Right lobe of liver (tissue), 6 donors: ENCODE measurements around the gene CCSER1. TPM values are rescaled to one million over a fixed set of nuclear protein-coding genes. Genes with fewer than 3 reads are reported as not detected.

ENCODE experiments used
- ATAC-seq, 4 donors: fragments of 200-7000 bp; cut with Tn5 transposase; one replicate each; pipeline ENCODE4 v1.9.1; 2020; ENCODE audit warnings: mild to moderate bottlenecking in 4 of 4, moderate library complexity in 4 of 4
- DNase-seq, 3 donors: peaks; one replicate each; pipeline ENCODE4 v3.0.0-alpha.2; 2020
- H3K27ac ChIP-seq, 3 donors: fragments of 200-600 bp; one replicate each; pipeline ENCODE4 v1.8.0; 2022
- H3K27me3 ChIP-seq, 2 donors: fragments of 200-600 bp; one replicate each; pipeline ENCODE4 v1.8.0; 2022
- H3K36me3 ChIP-seq, 4 donors: fragments of 200-600 bp; sonication (generic) in 1 of 4; one replicate each; pipeline versions ENCODE4 v1.5.1 to v1.8.0; 2017 to 2022; ENCODE audit warnings: control low read depth in 1 of 4
- H3K4me1 ChIP-seq, 4 donors: fragments of 200-600 bp; sonication (generic) in 1 of 4; one replicate each; pipeline versions ENCODE4 v1.5.1 to v1.8.0; 2017 to 2022; ENCODE audit warnings: control low read depth in 1 of 4
- H3K4me3 ChIP-seq, 3 donors: fragments of 200-600 bp; one replicate each; pipeline ENCODE4 v1.8.0; 2022
- H3K9me3 ChIP-seq, 4 donors: fragments of 200-600 bp; sonication (generic) in 1 of 4; one replicate each; pipeline versions ENCODE4 v1.5.1 to v1.8.0; 2017 to 2022; ENCODE audit warnings: control low read depth in 1 of 4
- POLR2A ChIP-seq: fragments of 450-650 bp; IDR thresholded peaks from one replicate; pipeline ENCODE4 v1.6.1; 2017; ENCODE audit warnings: antibody characterized with exemption, mild to moderate bottlenecking
- WGBS: methylation state at CpG from one replicate; pipeline ENCODE4 v1.1.6; 2018; ENCODE audit warnings: low coverage, low lambda C conversion rate; ENCODE audit not compliant: insufficient coverage; ENCODE audit errors: missing lambda C conversion rate; 5-methylcytosine and 5-hydroxymethylcytosine counted together
- intact Hi-C, 2 donors: fragments of 100-400 bp; cut with DNase I; formaldehyde crosslinking; loops; one replicate each; pipeline versions ENCODE4 v1.11.2 to v1.14.1; 2022
- total RNA-seq, 6 experiments: library from RNA; depleted of rRNA in 2 of 6; stranded (reverse); fragments of >200 nt in 2 of 6; fragmentation: NEBNext Ultra II Directional in 3 of 6; extraction: Animal tissue kit (Norgen Biotek cat#: 25700) in 3 of 6; gene quantifications; one replicate each; pipeline versions ENCODE4 v1.1.0 to v1.2.4, GENCODE V29; 2016 to 2023
- TF ChIP-seq, protein P1 (sequence below), 4 donors: fragments of 200-600 bp in 3 of 4; fragments of 450-650 bp in 1 of 4; IDR thresholded peaks; one replicate each; pipeline versions ENCODE4 v1.5.1 to v1.8.0; 2016 to 2022; ENCODE audit warnings: antibody characterized with exemption in 4 of 4, mild to moderate bottlenecking in 2 of 4
- donor health status: DM: no; HTN: yes; CAD: no.
- donor health status: DM: no; HTN: no; CAD: no.
- donor health status: DM: no; HTN: no; CAD: no.
- donor health status: DM: no; HTN: yes; CAD: no.
- donor health status: DM: no; HTN: yes; CAD: no.

The CCSER1 gene
- total RNA-seq, 6 experiments from 2014 or later: 0.15 to 1.00 (median 0.65) TPM

- no peak for ATAC-seq
- Histone ChIP-seq H3K36me3 (no peaks in the 10 kb centered on the region), H3K4me1 (no peaks in the 10 kb centered on the region), H3K27me3 (no peaks in the 10 kb centered on the region), H3K9me3 (no peaks in the 10 kb centered on the region), H3K27ac (no peak overlapping the region), H3K4me3 (no peak overlapping the region)
- TF ChIP-seq, protein P1, sequence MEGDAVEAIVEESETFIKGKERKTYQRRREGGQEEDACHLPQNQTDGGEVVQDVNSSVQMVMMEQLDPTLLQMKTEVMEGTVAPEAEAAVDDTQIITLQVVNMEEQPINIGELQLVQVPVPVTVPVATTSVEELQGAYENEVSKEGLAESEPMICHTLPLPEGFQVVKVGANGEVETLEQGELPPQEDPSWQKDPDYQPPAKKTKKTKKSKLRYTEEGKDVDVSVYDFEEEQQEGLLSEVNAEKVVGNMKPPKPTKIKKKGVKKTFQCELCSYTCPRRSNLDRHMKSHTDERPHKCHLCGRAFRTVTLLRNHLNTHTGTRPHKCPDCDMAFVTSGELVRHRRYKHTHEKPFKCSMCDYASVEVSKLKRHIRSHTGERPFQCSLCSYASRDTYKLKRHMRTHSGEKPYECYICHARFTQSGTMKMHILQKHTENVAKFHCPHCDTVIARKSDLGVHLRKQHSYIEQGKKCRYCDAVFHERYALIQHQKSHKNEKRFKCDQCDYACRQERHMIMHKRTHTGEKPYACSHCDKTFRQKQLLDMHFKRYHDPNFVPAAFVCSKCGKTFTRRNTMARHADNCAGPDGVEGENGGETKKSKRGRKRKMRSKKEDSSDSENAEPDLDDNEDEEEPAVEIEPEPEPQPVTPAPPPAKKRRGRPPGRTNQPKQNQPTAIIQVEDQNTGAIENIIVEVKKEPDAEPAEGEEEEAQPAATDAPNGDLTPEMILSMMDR (IDR thresholded peaks at IDR 0.05): no peak
- TF ChIP-seq POLR2A: no peak
- intact Hi-C loops: no loop called here
- DNase-seq: no peak
Measured at GRCh38 chr4:91426725-91427124, 1299.5 kb downstream of the CCSER1 start.

DNA sequence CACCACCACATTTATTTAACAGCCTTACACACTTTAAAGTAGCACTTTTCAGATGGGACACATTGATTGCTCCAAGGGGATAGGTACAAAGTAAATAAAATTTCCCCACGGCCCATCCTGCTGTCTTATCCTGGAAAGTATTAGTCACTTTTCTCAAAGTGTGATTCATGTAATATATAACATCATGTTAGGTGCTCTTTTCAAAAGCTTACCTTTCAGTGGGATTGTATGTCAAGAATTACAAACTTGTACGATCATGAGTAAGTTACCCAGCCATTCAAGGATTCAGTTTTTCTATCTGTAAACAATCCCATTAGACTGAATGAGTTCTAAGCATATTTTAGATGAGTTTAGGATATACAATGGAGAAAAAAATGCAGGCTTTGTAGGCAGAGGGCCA, 1300.0 kb downstream of the CCSER1 start:
- Histone ChIP-seq H3K4me1 (no peaks in the 10 kb centered on the region), H3K9me3 (no peaks in the 10 kb centered on the region), H3K27ac (no peak overlapping the region), H3K27me3 (no peaks in the 10 kb centered on the region), H3K36me3 (no peaks in the 10 kb centered on the region), H3K4me3 (no peak overlapping the region)
- DNase-seq: no peak
- 44% methylated on average over 2 of the region's 2 CpGs for WGBS
- TF ChIP-seq, protein P1 (IDR thresholded peaks at IDR 0.05): no peak
- no peak for TF ChIP-seq POLR2A
- intact Hi-C loops: no loop called here
- ATAC-seq: no peak

- Histone ChIP-seq H3K27ac (no peak overlapping the region), H3K27me3 (no peaks in the 10 kb centered on the region), H3K9me3 (no peaks in the 10 kb centered on the region), H3K4me1 (no peaks in the 10 kb centered on the region), H3K4me3 (no peak overlapping the region), H3K36me3 (no peaks in the 10 kb centered on the region)
- intact Hi-C loops: no loop called here
- 42% methylated on average over 1 of the region's 1 CpG for WGBS
- ATAC-seq (no peak), DNase-seq (no peak)
- TF ChIP-seq, protein P1 (IDR thresholded peaks at IDR 0.05): no peak
- TF ChIP-seq POLR2A: no peak
Measured at GRCh38 chr4:91434631-91435030, 1307.4 kb downstream of the CCSER1 start.

DNA sequence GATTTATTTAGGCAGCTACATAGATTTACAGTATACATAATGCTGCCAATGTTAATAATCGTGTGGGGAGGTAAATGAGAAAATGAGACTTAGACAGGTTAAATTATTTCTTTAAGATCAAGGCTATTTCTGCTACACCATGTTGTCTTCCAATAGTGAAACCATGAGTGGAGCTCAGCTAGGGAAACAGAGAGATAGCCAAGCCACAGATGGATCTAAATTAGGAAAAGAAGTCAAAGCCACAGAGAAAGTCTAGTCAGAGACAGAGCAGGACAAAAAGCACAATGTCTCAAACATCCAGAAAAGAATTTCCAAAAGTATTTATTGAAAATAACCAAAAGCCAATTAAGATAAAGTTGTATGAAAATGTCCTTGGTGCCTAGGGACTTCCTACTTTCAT, 1309.4 kb downstream of the CCSER1 start:
- intact Hi-C loops: no loop called here
- no peaks in the 10 kb centered on the region for H3K9me3 ChIP-seq
- no peaks in the 10 kb centered on the region for H3K36me3 ChIP-seq
- no peak for TF ChIP-seq POLR2A
- TF ChIP-seq, protein P1 (IDR thresholded peaks at IDR 0.05): no peak
- H3K27ac ChIP-seq: no peak overlapping the region
- no peak overlapping the region for H3K4me3 ChIP-seq
- no peaks in the 10 kb centered on the region for H3K4me1 ChIP-seq
- DNase-seq: no peak
- 28% methylated on average over 1 of the region's 1 CpG for WGBS
- no peak for ATAC-seq
- no peaks in the 10 kb centered on the region for H3K27me3 ChIP-seq

DNA sequence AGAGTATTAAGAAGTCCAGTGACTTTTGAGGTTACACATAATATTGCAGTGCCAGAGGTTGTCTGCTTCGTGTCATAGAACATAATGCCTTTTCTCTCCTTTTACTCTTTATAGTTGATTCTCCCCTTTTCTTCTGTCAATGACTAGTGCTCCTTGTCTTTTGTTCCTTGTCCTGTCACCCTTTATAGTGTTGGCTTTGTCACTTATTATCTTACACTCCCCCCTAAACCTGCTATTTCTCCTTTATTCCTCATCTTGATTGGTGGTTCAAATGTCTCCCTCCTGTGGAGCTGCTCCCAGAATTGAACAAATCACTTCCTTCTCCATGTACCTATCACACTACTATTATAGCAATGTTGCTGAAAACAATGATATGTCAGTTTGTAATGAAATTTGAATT, 1320.0 kb downstream of the CCSER1 start:
- TF ChIP-seq POLR2A: no peak
- TF ChIP-seq, protein P1 (IDR thresholded peaks at IDR 0.05): no peak
- H3K27me3 ChIP-seq: no peaks in the 10 kb centered on the region
- DNase-seq (no peak), ATAC-seq (no peak)
- no peaks in the 10 kb centered on the region for H3K4me1 ChIP-seq
- H3K36me3 ChIP-seq: no peaks in the 10 kb centered on the region
- H3K27ac ChIP-seq: no peak overlapping the region
- intact Hi-C loops: no loop called here
- 50% methylated on average over 1 of the region's 1 CpG for WGBS
- H3K9me3 ChIP-seq: no peaks in the 10 kb centered on the region
- H3K4me3 ChIP-seq: no peak overlapping the region
